Measurements from ENCODE around the gene CCDC201. TPM values are rescaled to one million over a fixed set of nuclear protein-coding genes. Genes with fewer than 3 reads are reported as not detected.
"Not testable (repeated sequence)": the region's sequence is repeated elsewhere in the genome, so short reads cannot be mapped to it uniquely, and the experiment has no call there.

The CCDC201 gene
- total RNA-seq, 1 donor from 2014 or later = not detected

GRCh38 chr7:45853491-45853890, 19.4 kb downstream of the CCDC201 start:
- not testable (repeated sequence) for DNase-seq (ENCODE audit: low spot score); H3K27me3 Mint-ChIP-seq (ENCODE audit: insufficient read depth); H3K27ac Mint-ChIP-seq; H3K9me3 Mint-ChIP-seq; H3K4me1 Mint-ChIP-seq (ENCODE audit: low read depth); H3K36me3 Mint-ChIP-seq (ENCODE audit: low read depth); H3K4me3 Mint-ChIP-seq
- intact Hi-C loops (cut with micrococcal nuclease) = loop anchor here (10.0 kb wide), 1 partner anchor 589 kb away; no protein-coding TSS in a partner anchor

GRCh38 chr7:45852984-45853383, 19.9 kb downstream of the CCDC201 start:
- intact Hi-C loops (cut with micrococcal nuclease) = loop anchor here (10.0 kb wide), 1 partner anchor 588 kb away; no protein-coding TSS in a partner anchor
- not testable (repeated sequence) for H3K27me3 Mint-ChIP-seq (ENCODE audit: insufficient read depth); DNase-seq (ENCODE audit: low spot score); H3K4me1 Mint-ChIP-seq (ENCODE audit: low read depth); H3K27ac Mint-ChIP-seq; H3K4me3 Mint-ChIP-seq; H3K9me3 Mint-ChIP-seq; H3K36me3 Mint-ChIP-seq (ENCODE audit: low read depth)

GRCh38 chr7:45848734-45849133, 24.1 kb downstream of the CCDC201 start:
- H3K27ac Mint-ChIP-seq; H3K9me3 Mint-ChIP-seq; H3K4me3 Mint-ChIP-seq; H3K36me3 Mint-ChIP-seq (ENCODE audit: low read depth); DNase-seq (ENCODE audit: low spot score); intact Hi-C loops (cut with micrococcal nuclease); H3K4me1 Mint-ChIP-seq (ENCODE audit: low read depth); H3K27me3 Mint-ChIP-seq (ENCODE audit: insufficient read depth): not testable (repeated sequence)

- DNase-seq (ENCODE audit: low spot score); H3K27me3 Mint-ChIP-seq (ENCODE audit: insufficient read depth); H3K4me3 Mint-ChIP-seq; H3K9me3 Mint-ChIP-seq; intact Hi-C loops (cut with micrococcal nuclease); H3K36me3 Mint-ChIP-seq (ENCODE audit: low read depth); H3K4me1 Mint-ChIP-seq (ENCODE audit: low read depth); H3K27ac Mint-ChIP-seq: not testable (repeated sequence)
These were observed 26.3 kb downstream of the CCDC201 start for GRCh38 chr7:45846536-45846935.

- H3K4me1 Mint-ChIP-seq (ENCODE audit: low read depth) = not testable (repeated sequence)
These were observed 30.8 kb downstream of the CCDC201 start for GRCh38 chr7:45841926-45842717.

GRCh38 chr7:45838852-45839251, 34.0 kb downstream of the CCDC201 start:
- intact Hi-C loops (cut with micrococcal nuclease); H3K27ac Mint-ChIP-seq; H3K4me1 Mint-ChIP-seq (ENCODE audit: low read depth); DNase-seq (ENCODE audit: low spot score); H3K4me3 Mint-ChIP-seq; H3K36me3 Mint-ChIP-seq (ENCODE audit: low read depth); H3K9me3 Mint-ChIP-seq; H3K27me3 Mint-ChIP-seq (ENCODE audit: insufficient read depth): not testable (repeated sequence)

More at GRCh38 chr7:45841926-45842717, 30.8 kb downstream of the CCDC201 start:
- H3K36me3 Mint-ChIP-seq (ENCODE audit: low read depth); intact Hi-C loops (cut with micrococcal nuclease); H3K9me3 Mint-ChIP-seq; H3K4me3 Mint-ChIP-seq; H3K27me3 Mint-ChIP-seq (ENCODE audit: insufficient read depth); H3K27ac Mint-ChIP-seq; DNase-seq (ENCODE audit: low spot score): not testable (repeated sequence)

- H3K9me3 Mint-ChIP-seq; H3K36me3 Mint-ChIP-seq (ENCODE audit: low read depth); intact Hi-C loops (cut with micrococcal nuclease); H3K4me1 Mint-ChIP-seq (ENCODE audit: low read depth); DNase-seq (ENCODE audit: low spot score); H3K27me3 Mint-ChIP-seq (ENCODE audit: insufficient read depth); H3K27ac Mint-ChIP-seq; H3K4me3 Mint-ChIP-seq: not testable (repeated sequence)
These were observed 40.3 kb downstream of the CCDC201 start for GRCh38 chr7:45832433-45833177.

- H3K4me3 Mint-ChIP-seq; H3K4me1 Mint-ChIP-seq (ENCODE audit: low read depth); intact Hi-C loops (cut with micrococcal nuclease); DNase-seq (ENCODE audit: low spot score); H3K9me3 Mint-ChIP-seq; H3K36me3 Mint-ChIP-seq (ENCODE audit: low read depth); H3K27me3 Mint-ChIP-seq (ENCODE audit: insufficient read depth); H3K27ac Mint-ChIP-seq: not testable (repeated sequence)
These were observed 43.0 kb downstream of the CCDC201 start for GRCh38 chr7:45829846-45830245.

- H3K9me3 Mint-ChIP-seq; H3K27ac Mint-ChIP-seq; DNase-seq (ENCODE audit: low spot score); H3K36me3 Mint-ChIP-seq (ENCODE audit: low read depth); H3K4me1 Mint-ChIP-seq (ENCODE audit: low read depth); intact Hi-C loops (cut with micrococcal nuclease); H3K4me3 Mint-ChIP-seq; H3K27me3 Mint-ChIP-seq (ENCODE audit: insufficient read depth): not testable (repeated sequence)
These were observed 45.2 kb downstream of the CCDC201 start for GRCh38 chr7:45827731-45828130.

- DNase-seq (ENCODE audit: low spot score); H3K9me3 Mint-ChIP-seq; H3K4me3 Mint-ChIP-seq; H3K27ac Mint-ChIP-seq; intact Hi-C loops (cut with micrococcal nuclease); H3K4me1 Mint-ChIP-seq (ENCODE audit: low read depth); H3K27me3 Mint-ChIP-seq (ENCODE audit: insufficient read depth); H3K36me3 Mint-ChIP-seq (ENCODE audit: low read depth): not testable (repeated sequence)
These were observed 46.3 kb downstream of the CCDC201 start for GRCh38 chr7:45826550-45826949.

- H3K9me3 Mint-ChIP-seq; H3K36me3 Mint-ChIP-seq (ENCODE audit: low read depth); DNase-seq (ENCODE audit: low spot score); H3K4me3 Mint-ChIP-seq; H3K27ac Mint-ChIP-seq; H3K4me1 Mint-ChIP-seq (ENCODE audit: low read depth); intact Hi-C loops (cut with micrococcal nuclease); H3K27me3 Mint-ChIP-seq (ENCODE audit: insufficient read depth): not testable (repeated sequence)
These were observed 54.1 kb downstream of the CCDC201 start for GRCh38 chr7:45818763-45819162.

- DNase-seq (ENCODE audit: low spot score); H3K36me3 Mint-ChIP-seq (ENCODE audit: low read depth); H3K4me1 Mint-ChIP-seq (ENCODE audit: low read depth); intact Hi-C loops (cut with micrococcal nuclease); H3K27ac Mint-ChIP-seq; H3K4me3 Mint-ChIP-seq; H3K27me3 Mint-ChIP-seq (ENCODE audit: insufficient read depth); H3K9me3 Mint-ChIP-seq: not testable (repeated sequence)
These were observed 55.0 kb downstream of the CCDC201 start for GRCh38 chr7:45817913-45818312.

GRCh38 chr7:45817016-45817415, 55.9 kb downstream of the CCDC201 start:
- H3K27me3 Mint-ChIP-seq (ENCODE audit: insufficient read depth); intact Hi-C loops (cut with micrococcal nuclease); H3K9me3 Mint-ChIP-seq; DNase-seq (ENCODE audit: low spot score); H3K4me1 Mint-ChIP-seq (ENCODE audit: low read depth); H3K36me3 Mint-ChIP-seq (ENCODE audit: low read depth); H3K4me3 Mint-ChIP-seq; H3K27ac Mint-ChIP-seq: not testable (repeated sequence)

All from activated T-helper 1 cell treated with anti-CD3 and anti-CD28 coated beads, Interleukin-12 subunit alpha, Interleukin-12 subunit beta, Interleukin-2, Interleukin-4 antibody, amounts not matched to agents 30 ng/mL and 10 ng/mL and 1 ng/mL, durations not matched to agents 14 hours and 24 hours and 36 hours (primary cell).